Measurements from ENCODE around the gene DQX1. TPM values are rescaled to one million over a fixed set of nuclear protein-coding genes. Genes with fewer than 3 reads are reported as not detected.

Gene DQX1
- total RNA-seq, 1 donor from 2014 or later: 0.43 TPM

Other genes with a start within 250 kb of the DQX1 start
- gene SLC4A5, start 182.8 kb downstream of the DQX1 start, total RNA-seq: 4.7 TPM
- 171 TPM for gene DCTN1, start 145.9 kb downstream of the DQX1 start, total RNA-seq
- gene C2orf81, start 104.6 kb downstream of the DQX1 start, total RNA-seq: 12.9 TPM
- 38.1 TPM for gene WDR54, start 104.5 kb downstream of the DQX1 start, total RNA-seq
- 86.4 TPM for gene RTKN, start 84.3 kb downstream of the DQX1 start, total RNA-seq
- 51.8 TPM for gene INO80B, start 71.1 kb downstream of the DQX1 start, total RNA-seq
- gene WBP1, start 67.8 kb downstream of the DQX1 start, total RNA-seq: 132 TPM
- gene MOGS, start 60.8 kb downstream of the DQX1 start, total RNA-seq: 80.0 TPM
- 80.9 TPM for gene MRPL53, start 53.6 kb downstream of the DQX1 start, total RNA-seq
- gene CCDC142, start 43.2 kb downstream of the DQX1 start, total RNA-seq: 26.5 TPM
- 41.0 TPM for gene TTC31, start 43.1 kb downstream of the DQX1 start, total RNA-seq
- 3.3 TPM for gene LBX2, start 26.6 kb downstream of the DQX1 start, total RNA-seq
- gene PCGF1, start 18.5 kb downstream of the DQX1 start, total RNA-seq: 35.3 TPM
- gene TLX2, start 11.8 kb downstream of the DQX1 start, total RNA-seq: 0.12 TPM
- gene AUP1, start 3.5 kb upstream of the DQX1 start, total RNA-seq: 146 TPM
- gene HTRA2, start 3.7 kb upstream of the DQX1 start, total RNA-seq: 31.0 TPM
- 15.9 TPM for gene LOXL3, start 27.7 kb upstream of the DQX1 start, total RNA-seq
- 31.9 TPM for gene DOK1, start 28.5 kb upstream of the DQX1 start, total RNA-seq
- 2.0 TPM for gene M1AP, start 122.1 kb upstream of the DQX1 start, total RNA-seq
- gene SEMA4F, start 128.0 kb upstream of the DQX1 start, total RNA-seq: 12.5 TPM